Hair follicle dermal papilla cell (primary cell): ENCODE results near the gene RUFY3. TPM values are rescaled to one million over a fixed set of nuclear protein-coding genes. Genes with fewer than 3 reads are reported as not detected.
A peak's percentile ranks its signal among the peaks of the same experiment; 100 is the strongest.

ENCODE experiments used
- small RNA-seq: library from RNA; depleted of rRNA; stranded (forward); fragments of <200 nt; gene quantifications from one replicate; pipeline ENCODE3, GENCODE V24; 2012
- total RNA-seq: library from RNA; depleted of rRNA; stranded (reverse); fragments of >200 nt; gene quantifications from 2 replicates; pipeline ENCODE4 v1.2.3, GENCODE V29; 2012

Gene RUFY3
- 61.0 and 68.5 TPM in 2 replicates for total RNA-seq

GRCh38 chr4:70721747-70722146 is at the start of gene RUFY3:
Gene RUFY3 (plus strand): TSS chr4:70721964. CDS start chr4:70722574, 610 bp downstream.

GRCh38 chr4:70687821-70688794 is 33.7 kb upstream of the RUFY3 start, which contains the start of gene UTP3:
Gene UTP3 (plus strand): TSS chr4:70688532. CDS start chr4:70688678, 146 bp downstream.

GRCh38 chr4:70839589-70840093 is 117.9 kb downstream of the RUFY3 start, which contains the start of gene GRSF1:
Gene GRSF1 (minus strand): TSS chr4:70839890. CDS start chr4:70839827, 63 bp downstream.

Small RNA genes lying within 50 kb of the gene (small RNA-seq; reads per million reads assigned to genes)
- gene RF00026 = not detected
- not detected for gene RNU6-520P
- 1.9 reads per million, percentile 43 among the genes with 10 or more reads in this experiment for gene RNU6-784P
- gene RNU6-891P = not detected

Other genes starting within 250 kb of the RUFY3 start
- gene MUC7, start 249.8 kb upstream of the RUFY3 start, total RNA-seq = not detected in 2 replicates
- not detected in 2 replicates for gene AMTN, start 203.4 kb upstream of the RUFY3 start, total RNA-seq
- not detected in 2 replicates for gene AMBN, start 129.7 kb upstream of the RUFY3 start, total RNA-seq
- under 0.01 TPM in 1 of 2 replicates, not detected in the other for gene ENAM, start 93.2 kb upstream of the RUFY3 start, total RNA-seq
- 1.3 and 2.4 TPM in 2 replicates for gene JCHAIN, start 55.5 kb upstream of the RUFY3 start, total RNA-seq
- 11.3 and 14.1 TPM in 2 replicates for gene UTP3, start 33.4 kb upstream of the RUFY3 start, total RNA-seq
- gene GRSF1, start 117.9 kb downstream of the RUFY3 start, total RNA-seq = 63.0 and 67.5 TPM in 2 replicates
- 11.9 and 13.3 TPM in 2 replicates for gene MOB1B, start 180.4 kb downstream of the RUFY3 start, total RNA-seq